Left ventricle myocardium inferior (tissue), 1 donor: Measurements from ENCODE around the gene NDUFA5. TPM values are rescaled to one million over a fixed set of nuclear protein-coding genes. Genes with fewer than 3 reads are reported as not detected.
"Not testable (repeated sequence)": the region's sequence is repeated elsewhere in the genome, so short reads cannot be mapped to it uniquely, and the experiment has no call there.

Source experiments
- DNase-seq: peaks from one replicate; pipeline ENCODE4 v3.0.0-alpha.2; 2020
- H3K27ac ChIP-seq: fragments of 200-600 bp; replicated peaks from 2 replicates; pipeline ENCODE4 v1.8.0; 2021
- H3K27me3 ChIP-seq: fragments of 200-600 bp; 2 replicates; pipeline ENCODE4 v1.8.0; 2021; ENCODE audit warnings: low read depth
- H3K36me3 ChIP-seq: fragments of 200-600 bp; 2 replicates; pipeline ENCODE4 v1.8.0; 2021
- H3K4me1 ChIP-seq: fragments of 200-600 bp; 2 replicates; pipeline ENCODE4 v1.8.0; 2021
- H3K4me3 ChIP-seq: fragments of 200-600 bp; 2 replicates; pipeline ENCODE4 v1.8.0; 2021; ENCODE audit warnings: mild to moderate bottlenecking, moderate library complexity
- H3K9me3 ChIP-seq: fragments of 200-600 bp; replicated peaks from 2 replicates; pipeline ENCODE4 v1.8.0; 2021
- CTCF ChIP-seq: fragments of 200-600 bp; IDR thresholded peaks from 2 replicates; pipeline ENCODE4 v1.8.0; 2021; ENCODE audit warnings: antibody characterized with exemption, mild to moderate bottlenecking, borderline replicate concordance
- intact Hi-C: fragments of 100-400 bp; cut with micrococcal nuclease; formaldehyde crosslinking; loops from one replicate; pipeline ENCODE4 v1.11.0; 2022
- total RNA-seq: library from RNA; stranded (reverse); fragmentation: NEBNext Ultra II Directional; extraction: Animal tissue kit (Norgen Biotek cat#: 25700); gene quantifications from one replicate; pipeline ENCODE4 v1.2.1, GENCODE V29; 2021
- donor health status: DM: no; HTN: yes; CAD: no; lungs with severe emphysema.

NDUFA5 gene
- total RNA-seq, 1 donor from 2014 or later, result 378 TPM

- H3K4me3 ChIP-seq, result no peak overlapping the region
- intact Hi-C loops, result no loop called here
- H3K36me3 ChIP-seq, result no peaks in the 10 kb centered on the region
- H3K27ac ChIP-seq, result no peak overlapping the region
- no peaks in the 10 kb centered on the region for H3K9me3 ChIP-seq
- no peak for TF ChIP-seq CTCF
- peaks cover 11% of the 10 kb centered on the region for H3K4me1 ChIP-seq
- no peak for DNase-seq
- H3K27me3 ChIP-seq, result no peaks in the 10 kb centered on the region
Measured at GRCh38 chr7:123528265-123528664, 29.4 kb downstream of the NDUFA5 start.

- DNase-seq, intact Hi-C loops, H3K27me3 ChIP-seq, H3K36me3 ChIP-seq, H3K4me3 ChIP-seq, H3K4me1 ChIP-seq, H3K9me3 ChIP-seq, H3K27ac ChIP-seq: not testable (repeated sequence)
Measured at GRCh38 chr7:123527712-123528225, 29.8 kb downstream of the NDUFA5 start.

- H3K9me3 ChIP-seq, H3K27me3 ChIP-seq, H3K27ac ChIP-seq, H3K4me3 ChIP-seq, H3K36me3 ChIP-seq, DNase-seq, H3K4me1 ChIP-seq, intact Hi-C loops: not testable (repeated sequence)
Measured at GRCh38 chr7:123526533-123526932, 31.1 kb downstream of the NDUFA5 start.

GRCh38 chr7:123522066-123522465, 35.6 kb downstream of the NDUFA5 start:
- Histone ChIP-seq H3K27me3 (no peaks in the 10 kb centered on the region), H3K27ac (no peak overlapping the region), H3K9me3 (no peaks in the 10 kb centered on the region), H3K4me3 (no peak overlapping the region), H3K4me1 (no peaks in the 10 kb centered on the region), H3K36me3 (no peaks in the 10 kb centered on the region)
- TF ChIP-seq CTCF, result no peak
- DNase-seq, result no peak
- intact Hi-C loops, result no loop called here

GRCh38 chr7:123505221-123505620, 52.4 kb downstream of the NDUFA5 start:
- H3K27me3 ChIP-seq, result no peaks in the 10 kb centered on the region
- no peak for TF ChIP-seq CTCF
- no peak for DNase-seq
- peaks cover 13% of the 10 kb centered on the region for H3K9me3 ChIP-seq
- H3K27ac ChIP-seq, result no peak overlapping the region
- no peaks in the 10 kb centered on the region for H3K36me3 ChIP-seq
- no peak overlapping the region for H3K4me3 ChIP-seq
- intact Hi-C loops, result no loop called here
- no peaks in the 10 kb centered on the region for H3K4me1 ChIP-seq

GRCh38 chr7:123502201-123502600, 55.4 kb downstream of the NDUFA5 start:
- no peaks in the 10 kb centered on the region for H3K27me3 ChIP-seq

More at GRCh38 chr7:123502201-123502600, 55.4 kb downstream of the NDUFA5 start:
- no peak for TF ChIP-seq CTCF
- H3K27ac ChIP-seq, result no peak overlapping the region
- H3K4me3 ChIP-seq, result no peak overlapping the region
- intact Hi-C loops, result no loop called here
- DNase-seq, result no peak
- no peaks in the 10 kb centered on the region for H3K36me3 ChIP-seq
- H3K9me3 ChIP-seq, result peaks cover 13% of the 10 kb centered on the region
- H3K4me1 ChIP-seq, result no peaks in the 10 kb centered on the region
